Measurements from ENCODE around the gene SFSWAP. TPM values are rescaled to one million over a fixed set of nuclear protein-coding genes. Genes with fewer than 3 reads are reported as not detected.
"Not testable (repeated sequence)": the region's sequence is repeated elsewhere in the genome, so short reads cannot be mapped to it uniquely, and the experiment has no call there.

SFSWAP gene
- total RNA-seq, 1 experiment from 2014 or later = 48.1 TPM

GRCh38 chr12:131681257-131681620 is 29.7 kb upstream of the SFSWAP start:
- H3K27ac ChIP-seq (ENCODE audit: insufficient read length, low read depth, low read length) = no peak overlapping the region
- no peak overlapping the region for H3K23ac ChIP-seq (ENCODE audit: insufficient read length, low read depth, low read length)
- no peak overlapping the region for H2BK15ac ChIP-seq (ENCODE audit: low read depth, low read length)
- H3K18ac ChIP-seq (ENCODE audit: insufficient read length, low read depth, low read length) = no peak overlapping the region
- Mint-ChIP-seq H3K9me3 (peaks cover 0 to 3% of the 10 kb centered on the region in 2 experiments; a peak in 4 of 5 replicates), H3K27ac (peak overlapping the region in 1 of 3 experiments; percentile 48; a peak in 1 of 7 replicates), H3K4me3 (no peak overlapping the region; a peak in 1 of 5 replicates), H3K4me1 (peaks cover 24 to 25% of the 10 kb centered on the region in 2 experiments), H3K27me3 (ENCODE audit: low read depth) (peaks cover 8% of the 10 kb centered on the region), H3K36me3 (ENCODE audit: insufficient read depth in 1 of 3, low read depth in 3 of 3) (no peaks in the 10 kb centered on the region; a peak in 3 of 7 replicates)
- H3K79me1 ChIP-seq (ENCODE audit: insufficient read depth, low read depth, low read length, poor library complexity, severe bottlenecking) = no peaks in the 10 kb centered on the region
- no peak overlapping the region for H2AK5ac ChIP-seq (ENCODE audit: insufficient read length, low read length)
- peaks cover 3% of the 10 kb centered on the region; the same call in 1 of the 2 replicates for H3K4me1 ChIP-seq (ENCODE audit: insufficient read depth, low read length)
- H3K23me2 ChIP-seq (ENCODE audit: insufficient read length, low read depth, low read length, poor library complexity, severe bottlenecking) = no peaks in the 10 kb centered on the region
- no peak overlapping the region for H3K56ac ChIP-seq (ENCODE audit: insufficient read length, low read depth, low read length)
- H3K4me2 ChIP-seq (ENCODE audit: insufficient read depth, insufficient read length, low read length) = no peak overlapping the region
- no peaks in the 10 kb centered on the region for H3K79me2 ChIP-seq (ENCODE audit: insufficient read depth, low read length)
- H4K91ac ChIP-seq (ENCODE audit: insufficient read length, low read depth, low read length) = no peak overlapping the region
- no peaks in the 10 kb centered on the region for H4K20me1 ChIP-seq (ENCODE audit: control insufficient read depth, insufficient read depth, insufficient read length)
- no peak overlapping the region for H2AFZ ChIP-seq (ENCODE audit: low read length)
- TF ChIP-seq CTCF (conservative IDR thresholded peaks at IDR 0.05) = no peak
- H3K14ac ChIP-seq (ENCODE audit: insufficient read depth, low read length) = no peak overlapping the region
- H4K5ac ChIP-seq (ENCODE audit: insufficient read length, low read depth, low read length) = no peak overlapping the region
- H2BK20ac ChIP-seq (ENCODE audit: low read depth, low read length, poor library complexity, severe bottlenecking) = no peak overlapping the region
- no peaks in the 10 kb centered on the region for H3K9me3 ChIP-seq (ENCODE audit: control insufficient read depth, low read depth, low read length)
- no peak overlapping the region for H4K8ac ChIP-seq (replicated peaks; ENCODE audit: insufficient read length, low read depth, low read length)
- no peak for DNase-seq
- H3K9ac ChIP-seq (ENCODE audit: extremely low read depth, insufficient read length, low read length) = no peak overlapping the region
- no peak overlapping the region for H2BK120ac ChIP-seq (ENCODE audit: low read depth, low read length, poor library complexity, severe bottlenecking)
- H2BK12ac ChIP-seq (ENCODE audit: insufficient read length, low read depth, low read length) = no peak overlapping the region
- no CpG with 5 or more reads among the region's 5 CpGs for WGBS (ENCODE audit: extremely low coverage, insufficient read length, low lambda C conversion rate)
- no peak overlapping the region for H3T11ph ChIP-seq (ENCODE audit: low read length)
- no peaks in the 10 kb centered on the region for H3K27me3 ChIP-seq (ENCODE audit: insufficient read depth, low read length)
- no peak overlapping the region for H3K4ac ChIP-seq (ENCODE audit: low read depth, low read length)
- no peak overlapping the region for H2BK5ac ChIP-seq (ENCODE audit: insufficient read length, low read length)

- not testable (repeated sequence) for H3K9me3 ChIP-seq (ENCODE audit: control insufficient read depth, low read depth, low read length); H3K23me2 ChIP-seq (ENCODE audit: insufficient read length, low read depth, low read length, poor library complexity, severe bottlenecking); H3K23ac ChIP-seq (ENCODE audit: insufficient read length, low read depth, low read length); H3T11ph ChIP-seq (ENCODE audit: low read length); H3K79me1 ChIP-seq (ENCODE audit: insufficient read depth, low read depth, low read length, poor library complexity, severe bottlenecking); H2AFZ ChIP-seq (ENCODE audit: low read length); H4K20me1 ChIP-seq (ENCODE audit: control insufficient read depth, insufficient read depth, insufficient read length); H4K8ac ChIP-seq (replicated peaks; ENCODE audit: insufficient read length, low read depth, low read length); H3K14ac ChIP-seq (ENCODE audit: insufficient read depth, low read length); H3K79me2 ChIP-seq (ENCODE audit: insufficient read depth, low read length); H4K5ac ChIP-seq (ENCODE audit: insufficient read length, low read depth, low read length); H2AK5ac ChIP-seq (ENCODE audit: insufficient read length, low read length); H2BK15ac ChIP-seq (ENCODE audit: low read depth, low read length); H3K27ac ChIP-seq (ENCODE audit: insufficient read length, low read depth, low read length); H2BK20ac ChIP-seq (ENCODE audit: low read depth, low read length, poor library complexity, severe bottlenecking); H3K56ac ChIP-seq (ENCODE audit: insufficient read length, low read depth, low read length); H2BK5ac ChIP-seq (ENCODE audit: insufficient read length, low read length); H4K91ac ChIP-seq (ENCODE audit: insufficient read length, low read depth, low read length); H3K4ac ChIP-seq (ENCODE audit: low read depth, low read length); H2BK12ac ChIP-seq (ENCODE audit: insufficient read length, low read depth, low read length); H2BK120ac ChIP-seq (ENCODE audit: low read depth, low read length, poor library complexity, severe bottlenecking); H3K18ac ChIP-seq (ENCODE audit: insufficient read length, low read depth, low read length); H3K9ac ChIP-seq (ENCODE audit: extremely low read depth, insufficient read length, low read length); H3K36me3 Mint-ChIP-seq (ENCODE audit: insufficient read depth in 1 of 3, low read depth in 3 of 3); H3K27ac Mint-ChIP-seq; H3K9me3 Mint-ChIP-seq; H3K27me3 Mint-ChIP-seq (ENCODE audit: low read depth); H3K27me3 ChIP-seq (ENCODE audit: insufficient read depth, low read length); H3K4me1 ChIP-seq (ENCODE audit: insufficient read depth, low read length)
- WGBS (ENCODE audit: extremely low coverage, insufficient read length, low lambda C conversion rate) = no CpG with 5 or more reads among the region's 25 CpGs
- peak; percentile 98 for DNase-seq
- Mint-ChIP-seq H3K4me1 (peaks cover 24 to 25% of the 10 kb centered on the region in 2 experiments), H3K4me3 (peak overlapping the region; percentile 21 to 45; a peak in 1 of 5 replicates)
- H3K4me2 ChIP-seq (ENCODE audit: insufficient read depth, insufficient read length, low read length) = peak overlapping the region; percentile 13
Measured at GRCh38 chr12:131681746-131682509, 29.0 kb upstream of the SFSWAP start.

All from H9 (cell line).